CD4-positive, alpha-beta T cell treated with Interleukin-4 for 4 hours (primary cell): Measurements from ENCODE around the gene BRD7.

ENCODE experiments used
- DNase-seq: peaks from one replicate; pipeline ENCODE4 v3.0.0-alpha.2; 2020

BRD7 gene

DNA sequence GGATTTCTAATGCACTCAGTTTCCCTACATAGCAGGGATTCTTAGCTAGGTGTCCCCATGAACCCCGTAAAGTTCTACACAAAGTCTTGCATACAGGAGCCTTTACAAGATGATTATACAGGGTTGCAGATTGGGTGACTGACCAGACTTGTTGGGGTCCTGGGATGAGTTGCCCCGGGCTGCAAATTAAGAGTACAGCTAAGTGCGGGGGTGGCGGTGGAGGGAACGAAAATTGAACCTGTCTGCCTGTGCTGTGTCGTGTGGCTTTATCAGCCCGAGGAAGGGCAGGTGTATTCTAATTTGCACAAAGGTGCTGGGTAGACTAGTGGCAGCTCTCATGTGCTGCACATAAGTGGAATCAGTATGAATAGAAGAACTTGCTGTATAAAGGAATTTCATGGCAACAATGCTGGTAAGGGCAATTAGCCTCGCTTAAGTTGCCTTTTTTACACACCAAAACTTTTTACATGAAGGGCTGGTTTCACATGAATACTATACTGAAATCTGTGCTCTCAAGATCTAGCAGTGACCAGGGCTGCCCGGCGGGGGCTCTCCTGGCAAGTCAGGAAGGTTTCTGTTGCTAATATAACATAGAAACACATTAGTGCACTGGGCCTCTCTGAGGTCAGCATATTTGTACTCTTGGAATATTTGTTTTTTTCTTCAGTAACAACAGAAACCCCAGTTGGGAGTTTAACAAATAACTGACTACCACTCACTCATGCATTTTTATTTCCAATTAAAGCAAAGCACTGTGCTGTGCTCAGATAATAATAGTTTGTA is 51.7 kb downstream of the BRD7 start:
- DNase-seq = no peak

DNA sequence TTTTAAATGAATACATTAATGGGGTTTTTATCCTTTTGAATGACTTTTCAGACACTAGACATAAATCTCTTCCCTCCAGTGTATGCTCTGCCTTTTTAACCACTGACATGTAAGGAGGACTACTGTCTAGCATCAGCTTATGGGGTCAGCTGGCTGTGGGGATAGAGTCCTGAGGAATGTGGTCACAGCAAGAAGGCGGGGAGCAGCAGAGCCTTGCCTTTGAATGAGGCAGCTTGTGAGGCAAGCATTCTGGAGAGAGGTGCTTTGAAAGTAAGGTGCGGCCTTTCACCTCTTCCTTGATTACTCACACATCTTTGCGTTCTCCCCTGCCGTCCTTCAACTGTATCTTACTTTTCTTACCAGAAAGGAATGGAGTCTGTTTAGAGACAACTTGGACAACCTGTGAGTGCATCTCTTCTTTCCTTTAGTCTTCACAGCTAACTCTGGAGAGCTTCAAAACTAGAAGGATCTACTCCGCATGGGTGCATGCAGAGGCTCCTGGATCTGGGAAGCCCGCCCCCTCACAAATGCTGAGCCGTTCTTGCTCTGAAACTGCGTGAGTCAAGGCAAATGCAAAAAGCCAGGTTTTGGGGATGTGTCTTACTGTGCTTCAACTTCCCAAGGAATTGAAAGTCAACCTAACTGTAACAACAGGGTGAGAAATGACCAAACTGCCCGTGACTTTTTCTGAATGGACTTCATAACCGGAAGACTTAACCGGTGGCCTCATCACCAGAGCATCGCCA is 52.5 kb downstream of the BRD7 start:
- DNase-seq = no peak

DNA sequence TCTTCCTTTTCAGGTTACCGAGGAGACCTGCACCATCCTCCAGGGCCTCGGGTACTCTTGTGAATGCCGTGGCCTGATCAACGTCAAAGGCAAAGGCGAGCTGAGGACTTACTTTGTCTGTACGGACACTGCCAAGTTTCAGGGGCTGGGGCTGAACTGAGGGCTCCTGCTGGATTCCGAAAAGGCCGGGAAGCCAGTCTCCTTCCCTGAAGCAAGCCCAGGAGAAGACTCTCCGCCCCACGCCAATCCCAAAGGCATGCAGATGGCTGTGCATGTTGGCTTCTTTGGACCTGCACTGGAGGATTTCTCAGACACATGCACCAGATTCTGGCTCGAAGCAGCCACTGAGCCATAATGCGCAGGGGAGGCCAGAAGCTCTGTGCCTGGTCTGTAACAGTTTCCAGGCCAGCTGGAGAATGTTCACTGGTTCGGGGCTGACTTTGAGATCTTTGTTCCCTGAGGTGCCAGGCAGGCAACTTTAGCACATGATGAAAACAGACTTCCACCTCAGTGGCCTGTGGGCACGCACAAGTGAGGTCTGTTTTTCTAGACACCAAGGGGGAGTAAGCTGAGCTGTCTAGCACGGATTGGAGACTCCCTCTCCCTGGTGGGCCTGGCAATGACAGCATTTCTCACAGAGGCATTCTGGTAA is 53.3 kb downstream of the BRD7 start:
- DNase-seq = no peak

DNA sequence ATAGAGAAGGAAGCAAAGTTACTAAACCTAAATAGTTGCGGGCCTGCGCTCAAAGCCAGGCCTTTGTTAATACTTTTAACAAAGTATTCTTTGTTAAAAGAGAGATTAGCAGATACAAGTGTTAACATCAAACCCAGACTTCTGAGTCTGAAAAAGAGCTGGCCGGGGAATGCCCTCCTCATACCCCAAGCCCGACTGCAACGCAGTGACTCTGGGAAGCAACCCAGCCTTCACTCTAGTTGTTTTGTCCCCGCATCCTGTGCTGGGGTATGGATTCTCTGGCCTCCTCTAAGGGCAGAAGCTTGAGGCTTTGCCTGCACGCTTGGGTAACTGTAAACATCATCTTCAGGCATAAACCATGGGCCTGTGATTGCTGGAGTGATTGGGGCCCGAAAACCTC is 54.1 kb downstream of the BRD7 start:
- DNase-seq = no peak

DNA sequence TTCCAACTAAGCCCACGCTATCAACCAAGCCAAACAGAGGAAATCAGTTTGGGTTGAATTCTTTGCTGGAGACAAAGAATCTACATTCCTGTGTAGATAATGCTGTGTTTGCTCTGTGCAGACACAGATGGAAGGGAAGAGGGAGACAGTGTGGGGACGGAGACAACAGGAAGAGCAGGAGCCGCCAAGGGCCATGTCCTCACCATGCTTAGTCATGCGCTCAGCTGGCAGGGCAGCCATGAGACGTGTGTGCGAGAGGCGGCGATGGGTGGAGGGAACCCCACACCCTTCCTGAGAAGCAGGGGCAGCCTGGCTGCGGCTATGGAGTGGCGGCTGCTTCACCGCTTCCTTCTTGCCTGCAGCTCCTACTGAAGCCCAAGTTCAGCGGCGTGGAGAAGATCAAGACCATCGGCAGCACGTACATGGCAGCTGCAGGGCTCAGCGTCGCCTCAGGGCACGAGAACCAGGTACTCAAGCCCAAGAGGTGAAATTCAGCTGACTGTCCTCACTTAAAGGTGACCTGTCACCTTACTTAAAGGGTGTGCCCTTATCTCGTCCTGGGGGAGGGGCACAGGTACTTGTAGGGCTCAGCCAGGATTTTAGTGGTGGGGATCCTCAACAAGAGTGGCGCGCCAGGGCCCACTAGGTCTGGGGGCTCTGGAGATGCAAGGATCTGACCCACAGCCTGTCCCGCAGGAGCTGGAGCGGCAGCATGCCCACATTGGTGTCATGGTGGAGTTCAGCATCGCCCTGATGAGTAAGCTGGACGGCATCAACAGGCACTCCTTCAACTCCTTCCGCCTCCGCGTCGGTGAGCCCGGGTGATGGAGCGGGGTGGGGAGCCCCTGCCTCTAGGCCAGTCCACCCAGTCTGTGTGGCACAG is 55.0 kb downstream of the BRD7 start:
- peak; percentile 73 for DNase-seq

DNA sequence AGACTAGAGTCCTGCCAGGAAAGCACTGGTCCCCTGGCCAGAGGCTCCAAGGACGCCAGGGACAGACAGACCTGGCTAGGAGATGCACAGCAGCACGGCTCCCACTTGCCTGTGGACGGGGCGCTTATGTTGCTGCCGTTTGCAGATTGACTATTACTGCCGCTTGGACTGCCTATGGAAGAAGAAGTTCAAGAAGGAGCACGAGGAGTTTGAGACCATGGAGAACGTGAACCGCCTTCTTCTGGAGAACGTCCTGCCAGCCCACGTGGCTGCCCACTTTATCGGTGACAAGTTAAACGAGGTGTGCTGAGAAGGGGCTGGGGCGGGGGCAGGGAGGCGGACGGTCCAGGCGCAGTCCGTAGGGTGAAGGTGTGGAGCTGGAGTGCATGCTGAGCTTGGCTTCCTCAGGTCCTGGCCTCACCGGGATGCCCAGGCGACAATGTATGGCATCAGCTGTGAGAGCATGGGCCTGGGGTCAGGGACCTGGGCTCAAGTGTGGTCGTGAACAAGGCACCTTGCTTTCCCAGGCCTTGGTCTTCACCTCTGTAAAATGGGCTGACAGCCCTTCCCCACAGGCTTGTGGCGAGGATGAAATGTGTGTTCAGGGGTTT is 56.8 kb downstream of the BRD7 start:
- DNase-seq = no peak

DNA sequence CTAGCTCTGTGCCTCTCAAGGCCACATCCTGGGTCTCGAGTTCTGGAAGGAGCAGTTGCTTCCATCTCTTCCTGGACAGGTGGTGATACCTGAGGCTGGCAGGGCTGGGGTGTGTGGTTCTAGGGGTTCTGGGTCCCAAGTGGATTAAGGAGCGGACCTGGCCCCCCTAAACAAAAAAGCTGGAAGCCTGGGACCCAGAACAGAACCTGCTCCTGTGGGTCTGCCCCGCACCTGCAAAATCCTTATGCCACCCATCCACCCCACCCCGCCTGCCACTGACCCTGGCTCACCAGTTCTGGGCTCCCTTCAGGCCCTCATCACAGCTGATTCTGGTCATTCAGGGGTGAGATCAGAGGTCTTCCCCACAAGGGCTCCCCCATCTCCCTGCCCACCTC is 57.7 kb downstream of the BRD7 start:
- no peak for DNase-seq

DNA sequence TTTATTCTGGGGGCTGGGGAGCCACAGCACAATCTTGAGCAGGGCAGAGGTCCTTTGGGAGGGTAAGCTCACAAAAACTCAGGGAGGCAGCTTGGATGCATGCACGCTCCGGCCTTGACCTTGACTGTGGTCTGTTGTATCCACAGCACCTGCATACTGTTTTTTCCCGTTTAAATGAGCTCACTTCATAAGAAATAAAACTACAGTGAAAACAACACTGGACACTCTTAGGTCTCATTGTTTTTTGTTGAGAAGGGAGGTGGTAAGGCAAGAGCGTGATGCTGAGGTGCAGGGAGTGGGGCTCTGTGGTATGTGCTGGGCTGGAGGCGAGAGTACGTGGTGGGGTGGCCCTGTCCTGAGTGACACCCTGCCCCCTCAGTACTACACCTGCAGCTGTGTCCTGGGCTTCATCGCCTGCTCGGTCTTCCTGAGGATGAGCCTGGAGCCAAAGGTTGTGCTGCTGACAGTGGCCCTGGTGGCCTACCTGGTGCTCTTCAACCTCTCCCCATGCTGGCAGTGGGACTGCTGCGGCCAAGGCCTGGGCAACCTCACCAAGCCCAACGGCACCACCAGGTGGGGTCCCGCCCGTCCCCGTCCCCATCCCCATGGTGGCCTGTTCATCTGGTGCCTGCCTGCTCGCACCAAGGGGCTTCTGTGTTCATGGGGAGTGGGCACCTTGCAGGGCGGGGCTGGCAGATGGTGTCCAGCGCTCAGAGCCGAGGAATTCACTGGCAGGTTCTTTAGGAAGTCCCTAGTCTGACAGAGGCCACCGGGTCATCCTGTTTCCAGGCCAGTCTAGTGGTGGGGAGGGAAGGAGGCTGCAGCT is 58.3 kb downstream of the BRD7 start:
- no peak for DNase-seq

DNA sequence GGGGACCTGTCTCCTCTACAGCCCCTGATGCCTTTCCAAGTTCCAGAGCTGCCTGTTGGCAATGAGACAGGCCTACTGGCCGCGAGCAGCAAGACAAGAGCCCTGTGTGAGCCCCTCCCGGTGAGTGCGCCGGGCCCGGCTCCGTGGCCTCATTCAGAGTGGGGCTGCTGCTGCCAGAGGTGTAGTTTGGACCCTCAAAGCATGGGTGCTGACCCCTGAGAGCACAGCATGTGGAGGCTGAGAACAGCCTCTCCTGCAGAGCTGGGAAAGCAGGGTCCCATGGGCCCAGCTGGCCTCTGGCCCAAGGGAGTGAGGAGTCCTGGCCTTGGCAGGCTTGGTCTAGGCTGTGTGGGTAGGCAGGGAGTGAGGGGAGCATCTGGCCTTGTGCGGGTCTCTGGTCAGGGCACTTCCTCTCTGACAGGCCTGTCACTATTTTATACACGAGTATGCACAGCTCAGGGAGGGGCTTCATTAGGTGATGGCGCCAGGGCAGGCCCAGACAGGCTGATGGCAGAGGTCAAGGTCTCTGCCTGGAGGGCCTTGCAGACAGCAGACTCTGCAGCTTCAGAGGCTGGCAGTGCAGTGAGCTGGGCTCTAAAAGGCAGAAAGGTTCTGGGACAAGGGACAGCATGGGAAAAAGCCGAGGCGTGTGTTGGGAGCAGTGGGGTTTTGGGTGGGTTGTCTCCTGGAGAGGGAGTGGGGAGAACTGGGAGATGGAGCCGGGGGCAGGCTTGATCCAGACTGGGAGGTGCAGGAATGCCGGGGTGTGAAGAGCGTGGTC is 59.1 kb downstream of the BRD7 start:
- DNase-seq = no peak

DNA sequence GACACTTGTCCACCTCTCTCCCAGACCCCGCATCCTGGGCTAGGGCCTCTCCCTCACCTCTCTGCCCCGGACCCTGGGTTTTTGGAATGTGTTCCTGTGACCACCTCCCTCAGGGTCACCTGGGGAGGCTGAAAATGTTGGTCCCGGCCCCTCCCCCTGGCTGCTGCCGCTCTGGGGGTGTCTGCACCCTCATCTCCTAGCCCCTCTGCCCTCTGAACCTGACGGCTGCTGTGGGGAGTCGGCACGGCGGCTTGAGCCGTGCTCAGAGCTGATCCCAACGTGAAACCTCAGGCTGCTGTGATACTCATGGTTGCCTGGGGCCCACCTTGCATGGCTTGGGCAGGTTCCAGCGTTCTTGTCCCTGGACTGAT is 59.6 kb downstream of the BRD7 start:
- no peak for DNase-seq

DNA sequence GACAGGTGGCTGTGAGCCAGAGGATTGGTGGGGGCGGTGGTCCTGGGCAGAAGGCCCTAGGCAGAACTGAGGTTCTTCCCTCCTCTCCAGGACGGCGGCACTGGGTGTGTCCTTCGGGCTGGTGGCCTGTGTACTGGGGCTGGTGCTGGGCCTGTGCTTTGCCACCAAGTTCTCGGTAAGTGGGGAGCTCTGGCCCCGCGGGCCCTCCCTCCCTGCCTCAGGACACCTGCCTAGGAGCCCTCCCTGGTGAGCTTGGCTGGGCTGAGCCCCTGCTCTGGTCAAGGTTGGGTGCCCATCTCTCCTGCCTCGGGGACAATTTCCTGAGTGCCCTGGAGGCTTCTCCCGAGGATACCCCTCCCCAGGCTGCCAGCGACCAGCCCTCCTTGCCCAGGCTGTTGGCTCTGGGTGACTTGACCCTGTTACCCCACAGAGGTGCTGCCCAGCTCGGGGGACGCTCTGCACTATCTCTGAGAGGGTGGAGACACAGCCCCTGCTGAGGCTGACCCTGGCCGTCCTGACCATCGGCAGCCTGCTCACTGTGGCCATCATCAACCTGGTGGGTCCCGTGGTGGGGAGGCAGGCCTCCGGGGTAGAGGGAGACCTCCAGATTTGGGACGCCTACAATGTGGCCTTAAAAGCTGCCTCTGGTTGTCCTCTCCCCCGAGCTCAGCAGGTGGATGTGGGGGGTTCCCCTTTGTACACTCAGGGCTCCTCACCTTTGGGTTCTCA is 60.4 kb downstream of the BRD7 start:
- no peak for DNase-seq

DNA sequence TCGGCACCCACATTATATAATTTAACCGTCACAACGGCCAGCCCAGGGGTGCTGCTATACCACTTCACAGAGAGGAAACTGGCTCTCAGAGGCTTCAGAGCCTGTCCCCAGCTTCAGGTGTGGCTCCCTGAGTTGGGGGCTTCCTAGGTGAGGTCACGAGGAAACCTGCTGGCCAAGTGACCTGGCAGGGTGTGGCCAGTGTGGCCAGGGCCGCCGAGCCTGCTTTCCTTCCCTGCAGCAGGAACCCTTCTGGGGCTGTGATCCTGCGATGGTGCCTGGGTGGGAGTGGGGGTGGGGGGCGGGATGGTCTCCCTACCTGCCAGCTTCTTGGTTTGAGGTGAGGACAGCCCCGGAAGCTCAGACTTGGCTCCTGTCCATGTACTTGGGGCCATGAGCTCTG is 62.5 kb downstream of the BRD7 start:
- DNase-seq = no peak

DNA sequence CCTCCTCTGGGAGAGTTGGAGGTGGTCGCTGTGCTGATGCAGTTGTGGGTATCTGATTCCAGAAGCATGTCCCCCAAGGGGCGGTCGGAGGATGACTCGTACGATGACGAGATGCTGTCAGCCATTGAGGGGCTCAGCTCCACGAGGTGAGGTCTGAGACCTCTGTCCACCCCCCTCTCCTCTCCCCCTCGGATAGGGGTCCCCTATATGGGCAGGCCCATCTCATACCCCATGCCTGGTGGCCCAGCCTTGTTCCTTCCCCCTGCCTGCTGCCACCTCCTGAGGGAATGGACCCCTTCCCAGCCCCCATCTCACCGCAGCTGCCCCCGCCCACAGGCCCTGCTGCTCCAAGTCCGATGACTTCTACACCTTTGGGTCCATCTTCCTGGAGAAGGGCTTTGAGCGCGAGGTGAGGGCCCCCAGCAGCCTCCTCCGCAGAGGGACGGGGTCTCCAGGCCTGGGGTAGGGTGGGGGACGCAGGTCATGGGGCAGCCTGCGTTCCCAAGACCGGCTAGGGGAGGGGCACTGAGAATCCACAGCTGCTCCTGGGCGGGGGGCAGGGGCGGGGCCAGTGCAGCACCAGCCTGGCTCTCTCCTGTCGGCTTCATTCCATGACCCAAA is 63.2 kb downstream of the BRD7 start:
- DNase-seq = no peak

DNA sequence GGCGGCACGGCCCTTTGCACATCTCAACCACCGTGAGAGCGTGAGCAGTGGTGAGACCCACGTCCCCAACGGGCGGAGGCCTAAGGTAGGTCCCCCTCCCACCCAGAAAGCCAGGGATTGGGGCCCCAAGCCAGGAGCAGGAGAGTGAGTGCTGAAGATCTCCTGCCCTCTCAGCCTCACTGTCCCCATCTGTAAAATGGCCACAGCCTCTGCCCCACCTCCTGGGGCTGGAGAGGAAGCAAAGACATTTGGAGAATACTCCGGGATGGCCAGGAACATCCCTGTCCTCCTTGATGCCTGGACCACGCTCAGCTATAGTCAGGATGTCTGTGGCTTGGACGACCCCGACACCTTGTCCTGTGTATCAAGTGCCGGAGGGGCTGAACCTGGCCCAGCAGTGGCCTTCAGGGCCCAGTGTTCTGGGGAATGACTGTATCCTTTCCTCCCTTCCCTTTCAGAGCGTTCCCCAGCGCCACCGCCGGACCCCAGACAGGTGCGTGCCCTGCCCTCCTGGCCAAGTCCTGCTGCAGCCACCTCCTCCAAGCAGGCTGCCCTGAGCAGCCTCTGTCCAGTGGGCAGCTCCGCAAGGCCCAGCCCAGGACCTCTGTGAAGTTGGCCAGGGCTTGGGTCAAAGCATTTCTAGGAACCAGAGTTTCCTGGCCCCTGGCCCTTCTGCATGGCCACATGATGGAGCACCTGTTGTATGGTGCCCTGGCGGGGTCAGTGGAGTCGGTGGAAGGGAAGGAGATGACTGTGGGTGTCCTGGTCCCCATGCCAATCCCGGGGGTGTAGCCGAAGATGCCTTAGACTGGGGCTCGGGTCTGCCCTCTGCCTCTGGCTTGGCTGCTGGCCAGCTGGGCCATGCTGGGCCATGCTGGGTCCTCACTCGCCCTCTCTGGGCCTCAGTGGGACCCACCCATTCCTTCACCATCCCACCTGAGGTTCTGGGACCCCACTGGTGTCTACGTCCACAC is 64.0 kb downstream of the BRD7 start:
- DNase-seq = no peak

DNA sequence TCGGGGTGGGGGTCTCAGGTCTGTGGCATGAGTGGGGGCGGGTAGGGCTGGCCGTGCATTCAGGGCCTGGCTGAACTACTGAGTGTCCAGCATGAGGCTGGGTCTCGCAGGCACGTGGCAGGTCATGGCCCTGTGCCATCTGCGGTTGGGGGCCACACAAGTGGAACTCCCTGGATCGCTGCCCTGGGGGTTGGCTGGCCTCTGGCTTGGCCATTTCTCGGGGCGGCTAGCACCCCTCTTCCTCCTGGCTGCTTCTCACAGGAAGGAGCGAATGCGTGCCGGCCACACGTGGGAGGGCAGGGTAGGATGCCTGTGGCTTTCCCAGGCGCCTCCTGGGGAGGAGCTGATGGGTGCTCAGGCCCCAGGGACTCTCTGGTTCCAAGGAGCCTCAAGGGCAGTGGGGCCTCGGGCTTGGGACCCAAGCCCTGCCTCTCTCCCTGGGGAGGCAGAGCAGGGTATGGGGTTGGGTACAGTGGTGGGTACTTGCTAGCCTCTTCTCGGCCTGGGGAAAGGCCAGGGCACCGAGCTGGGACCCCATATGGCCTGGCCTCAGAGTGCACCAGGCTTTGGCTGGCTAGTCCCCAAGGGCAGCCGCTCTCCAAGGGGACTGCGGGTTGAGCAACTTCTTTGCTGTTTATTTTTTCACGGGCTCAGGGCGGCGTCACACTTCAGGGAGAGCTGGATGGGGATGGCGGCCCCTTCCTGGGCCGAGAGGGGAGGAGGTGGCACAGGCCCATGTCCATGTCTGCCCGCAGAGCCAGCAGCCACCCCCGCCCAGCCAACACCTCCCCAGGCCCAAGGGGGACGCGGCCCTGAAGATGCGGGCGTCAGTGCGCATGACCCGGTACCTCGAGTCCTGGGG is 65.0 kb downstream of the BRD7 start:
- no peak for DNase-seq

DNA sequence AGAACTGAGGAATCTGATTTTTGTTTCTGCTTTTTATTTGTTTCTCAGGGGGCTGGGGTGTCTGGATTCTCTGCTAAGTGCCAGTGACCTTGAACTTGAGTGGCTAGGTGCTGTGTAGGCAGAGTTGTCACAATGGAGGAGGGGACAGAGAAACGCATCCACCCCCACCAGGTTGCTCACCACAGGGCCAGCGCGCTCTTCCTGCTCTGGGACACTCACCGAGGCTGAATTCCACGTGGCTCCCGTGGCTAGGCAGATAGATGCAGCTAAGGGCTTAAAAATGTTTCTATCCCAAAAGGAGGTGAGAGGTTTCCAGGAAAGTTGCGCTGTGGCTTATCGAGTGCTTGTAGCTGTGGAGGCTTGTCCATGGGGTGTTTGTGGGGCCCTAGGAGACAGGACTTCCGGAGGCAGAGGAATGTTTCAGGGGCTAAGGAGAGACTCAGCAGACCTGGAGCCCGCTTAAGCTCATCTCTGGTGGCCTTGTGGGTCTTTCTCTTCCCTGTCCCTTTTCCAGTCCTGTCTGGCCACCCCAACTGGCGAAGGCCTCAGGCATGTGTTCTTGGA is 65.7 kb downstream of the BRD7 start:
- DNase-seq = no peak

DNA sequence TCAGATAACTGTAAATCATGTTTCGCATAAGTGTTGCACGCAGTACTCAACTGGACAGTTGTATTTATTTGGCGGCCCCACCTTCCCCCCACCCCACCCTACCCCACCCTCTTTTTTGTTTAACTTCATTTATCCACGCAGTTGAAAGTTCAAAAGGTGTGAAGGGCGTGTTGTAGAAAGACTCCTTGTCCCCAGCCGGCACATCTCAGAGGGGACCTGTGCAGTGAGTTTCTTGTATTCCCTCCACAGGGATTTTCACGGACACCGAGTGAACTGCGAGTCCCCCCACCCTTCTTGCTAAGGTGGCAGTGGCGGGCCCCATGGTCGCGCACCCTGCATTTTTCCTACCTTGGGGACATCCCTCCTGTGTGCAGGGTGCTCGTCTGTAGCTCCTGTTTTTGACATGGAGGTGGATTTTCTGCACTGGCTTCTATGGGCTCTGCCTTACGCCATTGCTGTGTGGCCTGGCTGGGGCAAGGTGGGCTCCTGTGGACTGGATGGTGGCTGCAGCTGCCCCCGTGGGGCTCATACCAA is 66.2 kb downstream of the BRD7 start:
- no peak for DNase-seq
